HG03280 (cell line): ENCODE data around the gene SULT1C2.
"Not testable (repeated sequence)": the region's sequence is repeated elsewhere in the genome, so short reads cannot be mapped to it uniquely, and the experiment has no call there.

Source experiments
- ATAC-seq: cut with Tn5 transposase; IDR thresholded peaks from one replicate; pipeline ENCODE4 v1.9.1; 2021; ENCODE audit warnings: mild to moderate bottlenecking, moderate library complexity; ENCODE audit not compliant: unreplicated experiment

Gene SULT1C2

DNA sequence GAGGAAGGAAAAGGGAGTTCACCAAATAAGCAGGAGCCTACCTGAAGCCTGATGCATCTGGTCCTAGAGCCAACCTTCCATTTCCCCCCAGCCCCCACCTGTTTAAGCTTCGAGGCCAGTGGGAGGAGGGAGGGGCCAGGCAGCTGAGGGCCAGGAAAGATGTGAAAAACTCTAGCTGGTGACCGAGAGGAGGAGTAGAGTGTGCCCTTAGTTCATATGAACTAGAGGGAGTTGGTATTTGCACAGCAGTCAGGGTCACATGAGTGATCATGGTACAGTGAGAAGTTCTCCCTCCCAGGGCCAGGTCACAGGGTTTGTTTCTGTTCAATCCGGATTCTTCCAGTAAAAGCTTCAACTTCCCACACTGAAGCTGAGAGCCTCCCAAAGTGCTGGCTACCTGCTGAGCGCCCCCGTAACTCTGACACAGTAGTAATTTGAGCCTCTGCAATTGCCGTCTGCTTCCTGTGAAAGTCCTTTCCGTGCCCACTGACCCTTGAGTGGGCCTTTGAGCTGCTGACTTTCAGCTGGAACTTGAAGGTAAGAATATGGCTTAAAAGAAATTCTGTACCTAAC is at the start of gene SULT1C2:
Gene SULT1C2 (plus strand): TSS at position 362 of the 573 bp plus-strand sequence. CDS start 4,773 bp downstream, outside the sequence.
- ATAC-seq = no peak

DNA sequence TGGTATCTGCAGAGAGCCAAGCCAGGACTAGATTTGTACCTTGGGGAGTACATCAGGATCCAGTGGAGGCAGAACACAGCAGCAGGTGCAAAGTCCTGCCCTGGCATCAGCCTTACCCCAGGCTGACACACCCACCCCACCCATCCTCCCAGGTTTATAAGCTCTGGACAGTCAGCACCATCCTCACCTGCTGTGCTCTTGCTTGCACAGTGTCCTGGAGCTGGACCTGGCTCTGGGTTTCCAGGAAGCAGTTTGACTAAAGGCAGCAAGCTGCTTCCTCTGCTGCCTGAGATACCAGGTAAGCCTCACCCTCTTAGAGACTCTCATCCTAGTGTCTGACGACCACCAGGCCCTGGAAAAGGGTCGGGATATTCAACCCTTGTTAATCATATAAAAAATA is 48.9 kb upstream of the SULT1C2 start, which contains the start of gene SULT1C3:
Gene SULT1C3 (plus strand): TSS at position 183 of the 400 bp plus-strand sequence. CDS start 7,227 bp downstream, outside the sequence.
- no peak for ATAC-seq

DNA sequence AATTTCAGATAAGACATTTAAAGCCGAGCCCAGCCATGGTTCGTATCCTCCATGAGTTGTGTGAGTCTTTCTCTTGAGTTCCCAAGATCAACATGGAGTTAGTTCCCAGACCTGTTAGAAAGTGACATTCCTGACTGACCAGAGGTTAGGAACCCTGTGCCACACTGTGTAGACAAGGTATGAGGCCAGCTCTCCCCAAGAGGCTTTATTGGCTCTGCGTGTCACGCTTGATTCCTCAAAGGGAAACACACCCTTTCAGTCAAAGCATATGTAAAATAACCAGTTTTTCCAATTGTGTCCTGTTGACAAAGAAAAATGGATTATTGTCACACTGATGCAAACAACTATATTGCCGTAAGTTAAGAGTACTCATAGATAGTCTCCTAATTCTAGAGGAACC is 47.7 kb upstream of the SULT1C2 start:
- no peak for ATAC-seq

DNA sequence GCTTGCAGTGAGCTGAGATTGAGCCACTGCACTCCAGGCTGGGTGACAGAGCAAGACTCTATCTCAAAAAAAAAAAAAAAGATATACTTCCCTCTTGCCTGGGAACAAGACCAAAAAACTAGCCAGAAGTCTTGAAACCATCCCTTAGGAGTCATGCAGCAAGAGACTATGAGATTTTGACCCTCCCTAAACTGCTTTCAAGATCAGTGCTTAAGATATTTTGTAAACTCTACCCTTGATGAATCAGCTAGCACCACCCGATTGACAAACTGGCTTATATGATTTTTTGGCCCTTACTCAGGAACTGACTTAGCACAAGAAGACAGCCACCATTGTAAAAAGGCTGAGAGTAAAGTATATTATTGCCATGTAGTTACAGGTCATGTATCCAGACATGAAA is 45.1 kb upstream of the SULT1C2 start:
- no peak for ATAC-seq

DNA sequence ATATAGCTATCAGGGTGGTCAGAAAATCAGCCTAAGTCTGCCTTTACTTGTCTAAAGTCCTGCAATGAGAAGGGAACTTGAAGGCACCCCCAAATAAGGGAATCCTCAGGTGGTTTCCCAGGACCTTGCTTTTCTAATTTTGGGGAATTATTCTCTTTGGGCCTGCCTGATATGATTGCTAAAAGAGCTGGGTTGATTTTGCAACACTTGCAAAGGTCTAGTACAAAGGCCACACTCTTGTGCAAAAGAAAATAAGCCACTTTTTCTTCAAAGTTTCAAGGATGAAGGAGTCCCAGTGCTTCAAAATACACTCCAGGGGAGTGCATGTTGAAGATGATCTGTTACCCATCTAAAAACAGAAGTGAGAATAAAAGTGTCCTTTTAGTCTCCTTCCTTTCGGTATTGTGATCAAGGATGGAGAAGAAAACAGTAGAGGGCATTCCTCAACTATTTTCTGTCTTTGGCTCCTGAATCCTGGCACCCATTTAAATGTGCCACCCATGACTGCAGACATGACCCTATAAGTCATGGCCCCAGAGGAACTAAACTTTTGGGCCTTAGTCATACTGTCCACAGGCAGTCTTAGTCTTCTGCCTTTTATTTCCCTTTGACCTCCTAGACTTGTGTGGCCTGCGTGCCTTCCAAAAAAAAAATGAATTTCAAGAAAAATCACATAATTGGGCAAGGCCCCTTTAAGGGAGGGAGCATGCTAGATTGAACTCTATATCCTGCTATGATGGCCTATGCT is 43.9 kb upstream of the SULT1C2 start:
- no peak for ATAC-seq

DNA sequence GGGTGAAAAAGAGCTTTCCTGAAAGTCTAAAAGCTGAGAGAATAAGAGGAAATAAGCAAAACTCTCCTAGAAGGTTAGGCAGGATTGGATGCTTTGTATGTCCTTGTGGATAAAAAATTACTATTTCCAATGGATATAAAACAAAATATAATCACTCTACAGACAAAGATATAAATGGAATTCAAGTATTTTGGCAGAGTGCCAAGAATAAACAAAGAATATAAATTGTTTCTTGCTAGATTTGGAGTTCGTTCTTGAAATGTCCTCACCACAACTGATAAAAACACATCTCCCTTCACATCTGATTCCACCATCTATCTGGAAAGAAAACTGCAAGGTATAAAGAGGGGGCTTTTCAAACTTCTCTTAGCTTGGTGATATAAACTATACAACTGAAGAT is 35.6 kb upstream of the SULT1C2 start:
- no peak for ATAC-seq

DNA sequence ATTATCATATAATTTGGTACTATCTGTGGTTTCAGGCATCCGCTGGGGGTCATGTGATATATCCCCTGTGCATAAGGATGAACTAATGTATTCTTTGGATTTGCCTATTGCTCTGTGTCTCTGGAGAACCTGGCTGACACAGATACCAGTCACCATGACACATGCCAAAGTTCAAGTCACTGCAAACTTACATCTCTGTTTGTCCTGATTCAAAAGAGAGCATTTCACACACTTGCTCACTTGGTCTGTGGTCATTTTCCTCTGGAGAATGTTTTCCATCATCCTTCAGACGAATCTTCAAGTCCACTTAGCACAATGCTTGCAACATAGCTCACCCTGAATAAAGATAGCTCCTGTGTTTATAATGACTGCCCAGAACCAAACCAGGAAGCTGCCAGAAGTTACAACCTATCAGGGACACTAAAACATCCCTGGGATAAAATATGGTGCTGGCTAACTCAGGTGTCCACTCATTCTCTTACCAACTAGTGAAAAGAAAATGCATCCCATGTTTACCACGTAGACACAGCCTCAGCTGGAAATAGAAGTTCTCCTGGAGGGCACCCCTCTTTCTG is 30.9 kb upstream of the SULT1C2 start:
- no peak for ATAC-seq

DNA sequence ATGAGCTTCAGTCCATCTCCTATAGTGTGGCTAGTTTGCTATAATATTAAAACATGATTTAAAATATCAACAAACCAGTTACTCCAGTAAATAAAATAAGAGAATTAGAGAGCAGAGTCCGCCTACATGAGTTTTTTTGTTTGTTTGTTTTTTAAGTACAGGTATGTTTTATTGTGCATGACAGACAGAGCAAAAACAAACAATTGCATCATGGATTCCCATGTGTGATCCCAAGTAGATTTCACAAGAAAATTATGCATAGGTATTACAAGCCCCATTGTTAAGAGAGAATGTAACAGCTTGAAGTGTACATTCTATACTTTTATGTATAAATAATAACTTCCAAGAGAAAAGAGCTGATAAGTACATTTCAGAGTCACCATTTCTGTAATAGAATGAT is 27.9 kb upstream of the SULT1C2 start:
- no peak for ATAC-seq

DNA sequence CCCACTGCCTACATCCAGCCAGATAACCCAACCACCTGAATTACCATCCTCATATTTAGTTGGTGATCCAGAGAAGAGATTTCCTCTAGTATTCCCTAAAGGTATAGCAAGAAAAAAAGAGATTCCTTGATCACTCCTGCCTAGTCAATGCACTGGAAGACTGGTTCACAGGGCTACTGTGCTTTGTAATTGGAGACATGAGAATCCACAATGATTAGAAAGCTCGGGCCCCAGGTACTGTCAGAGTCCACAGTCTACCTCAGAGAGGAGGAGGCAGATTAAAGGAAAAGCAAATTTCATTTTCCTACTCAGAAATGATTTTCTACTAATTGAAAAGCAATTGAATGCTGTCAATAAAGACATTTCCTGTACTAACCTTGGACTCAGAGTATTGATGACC is 26.7 kb upstream of the SULT1C2 start:
- no peak for ATAC-seq

DNA sequence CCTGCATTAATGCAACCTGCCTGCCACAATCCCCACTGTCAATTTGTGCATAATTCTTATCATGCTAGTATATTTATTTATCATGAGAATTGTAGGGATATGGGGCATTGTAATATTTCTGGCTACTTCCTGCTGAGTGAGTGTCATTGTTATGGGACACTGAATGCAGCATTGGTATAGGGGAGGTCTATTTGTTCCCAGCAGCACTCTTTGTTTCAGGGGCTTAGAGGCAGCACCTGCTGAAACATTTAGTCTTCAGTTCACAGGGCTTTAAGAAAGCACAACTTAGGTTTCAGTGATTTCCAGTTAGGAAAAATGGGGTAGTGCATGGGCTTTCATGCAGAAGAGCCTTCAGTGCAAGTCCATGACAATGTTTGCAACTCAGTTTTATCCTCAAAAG is 25.3 kb upstream of the SULT1C2 start:
- no peak for ATAC-seq

DNA sequence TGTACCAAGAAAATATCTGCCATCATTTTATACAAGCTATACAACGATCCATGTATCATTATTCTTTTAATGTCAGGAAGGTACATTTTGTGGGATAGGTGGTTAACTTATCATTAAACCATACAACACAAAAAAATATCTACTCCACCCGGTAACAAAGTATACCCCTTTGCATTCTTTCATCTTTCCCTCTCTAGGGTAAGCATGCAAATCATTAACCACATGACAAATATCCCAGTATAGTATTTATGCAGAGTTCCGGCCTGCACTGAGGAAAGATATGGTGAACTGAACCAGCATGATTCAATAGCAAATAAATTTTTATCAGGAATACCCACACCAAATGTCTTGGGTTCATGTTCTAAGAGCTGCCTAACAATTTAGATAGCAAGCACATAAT is 22.5 kb upstream of the SULT1C2 start:
- ATAC-seq = no peak

DNA sequence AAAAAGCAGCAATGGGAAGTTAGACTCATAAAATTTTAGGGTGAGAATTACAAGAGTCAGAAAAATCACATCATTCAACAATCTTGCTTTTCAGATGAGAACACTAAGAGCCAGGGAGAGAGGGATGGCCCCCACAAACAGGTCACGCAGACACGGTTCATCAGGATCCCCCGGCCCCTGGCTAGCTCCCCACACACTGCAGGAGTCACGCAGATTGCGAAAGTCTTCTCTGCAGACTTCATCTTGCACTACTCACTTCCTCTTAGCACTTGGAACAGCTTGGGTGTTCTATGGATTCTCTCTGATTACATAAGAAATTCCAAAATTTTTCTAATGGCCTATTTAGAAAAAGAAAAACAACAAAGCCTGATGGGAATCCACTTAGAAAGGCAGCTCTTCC is 21.6 kb upstream of the SULT1C2 start:
- ATAC-seq = no peak

DNA sequence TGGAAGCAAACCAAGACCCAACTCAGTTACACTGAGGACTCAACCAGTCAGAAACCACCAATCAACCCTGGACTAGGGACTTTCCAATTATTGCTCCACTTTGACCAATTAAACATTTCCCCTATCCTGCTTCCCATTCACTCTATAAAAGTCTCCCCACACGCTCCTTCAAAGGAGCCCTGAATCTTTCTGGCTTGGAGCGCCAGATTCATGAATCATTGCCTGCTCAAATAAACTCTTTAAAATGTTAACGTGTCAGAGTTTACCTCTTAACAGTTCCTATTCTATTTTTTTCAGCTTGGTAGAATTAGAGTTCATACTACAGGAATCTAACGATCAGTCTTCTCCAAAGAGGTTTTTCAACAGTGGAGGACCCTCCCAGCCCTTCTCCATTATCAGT is 20.7 kb upstream of the SULT1C2 start:
- no peak for ATAC-seq

DNA sequence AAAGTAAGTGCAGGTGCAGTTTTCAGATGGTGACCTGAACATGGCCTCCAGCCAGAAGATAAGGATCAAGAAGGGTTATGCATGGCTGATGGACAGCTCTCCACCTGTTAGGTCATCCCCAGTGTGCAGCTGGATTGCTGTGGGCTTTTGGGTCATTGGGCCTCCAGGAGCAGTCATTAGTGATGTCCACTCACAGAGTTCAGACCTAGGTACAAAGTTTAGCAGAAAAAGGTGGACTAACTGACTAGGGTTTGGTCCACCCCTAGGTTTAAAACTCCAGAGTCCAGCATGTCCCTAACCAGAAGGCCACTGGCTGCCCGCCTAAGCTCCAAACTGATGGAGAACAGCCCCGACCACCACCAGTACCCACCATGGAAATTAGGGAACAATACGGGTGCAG is 18.3 kb upstream of the SULT1C2 start:
- no peak for ATAC-seq

DNA sequence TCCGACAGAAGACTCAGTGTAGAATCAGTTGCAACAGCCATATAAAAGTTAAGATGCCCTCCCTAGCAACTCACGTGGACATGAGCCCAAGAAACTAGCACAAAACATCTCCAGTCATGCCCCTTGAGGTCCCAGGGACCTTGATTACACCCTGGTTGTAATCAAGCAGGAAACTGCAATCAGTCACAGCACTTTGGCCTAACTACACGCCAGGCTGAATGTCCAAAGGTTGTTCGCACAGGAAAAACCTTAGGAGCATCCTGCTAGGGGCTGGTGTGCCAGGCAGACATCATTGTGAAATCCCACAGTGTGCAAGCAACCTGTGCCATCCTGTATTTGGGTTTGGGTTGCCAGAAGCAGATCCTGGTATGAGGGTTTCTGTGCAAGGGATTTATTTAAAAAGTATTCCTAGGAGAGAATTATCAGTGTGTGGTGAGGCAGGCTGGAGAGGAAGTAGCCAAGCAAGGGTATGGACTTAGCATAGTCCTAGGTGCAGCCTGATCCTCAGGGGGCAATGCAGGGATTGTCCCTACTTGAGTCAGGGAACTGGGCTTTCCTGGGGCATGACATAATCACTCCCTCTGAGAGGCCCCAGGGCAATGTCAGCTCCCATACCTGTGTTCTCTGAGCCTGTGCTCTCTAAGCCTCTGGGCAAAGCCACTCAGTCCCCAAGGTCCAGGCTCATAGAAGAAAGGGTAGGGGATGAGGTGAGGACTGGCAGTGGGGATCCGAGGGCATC is 17.8 kb upstream of the SULT1C2 start:
- ATAC-seq = no peak

DNA sequence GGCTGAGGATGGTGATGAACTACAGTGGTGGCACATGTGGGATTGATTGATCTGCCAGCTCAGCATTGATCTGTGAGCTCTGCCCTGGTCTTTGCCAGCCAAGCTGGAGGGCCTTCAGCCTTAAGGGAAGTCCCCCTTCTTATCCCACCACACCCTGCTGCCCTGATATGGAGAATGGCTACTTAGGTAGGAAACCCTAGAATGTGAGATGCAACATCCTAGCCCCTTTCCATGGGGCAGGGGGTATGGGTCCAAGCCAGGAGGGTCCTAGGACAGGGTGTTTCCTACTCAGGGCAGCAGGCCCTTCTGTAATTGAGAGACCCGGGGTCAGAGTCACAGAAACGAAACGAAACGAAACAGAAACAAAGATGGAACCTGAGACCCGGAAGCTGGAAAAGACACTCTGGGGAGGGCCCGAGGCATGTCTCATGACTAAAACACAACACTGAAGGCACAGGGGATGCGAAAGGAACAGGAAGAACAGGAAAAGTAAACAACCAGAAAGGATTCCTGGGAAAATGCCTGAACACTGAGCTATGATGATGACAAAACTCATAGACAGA is 16.9 kb upstream of the SULT1C2 start:
- no peak for ATAC-seq

DNA sequence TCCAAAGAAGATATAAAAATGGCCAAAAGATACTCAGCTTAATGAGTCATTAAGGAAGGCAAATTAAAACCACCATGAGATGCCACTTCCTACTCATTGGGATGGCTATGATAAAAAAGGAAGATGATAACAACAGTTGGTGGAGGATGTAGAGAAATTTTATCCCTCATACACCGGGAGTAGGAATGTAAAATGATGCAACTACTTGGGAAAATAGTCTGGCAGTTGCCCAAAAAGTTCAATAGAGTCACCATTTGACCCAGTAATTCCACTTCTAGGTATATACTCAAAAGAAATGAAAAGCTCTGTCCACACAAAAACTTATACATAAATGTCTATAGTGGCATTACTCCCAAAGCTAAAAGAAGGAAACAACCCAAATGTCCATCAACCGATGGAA is 10.1 kb upstream of the SULT1C2 start:
- no peak for ATAC-seq

DNA sequence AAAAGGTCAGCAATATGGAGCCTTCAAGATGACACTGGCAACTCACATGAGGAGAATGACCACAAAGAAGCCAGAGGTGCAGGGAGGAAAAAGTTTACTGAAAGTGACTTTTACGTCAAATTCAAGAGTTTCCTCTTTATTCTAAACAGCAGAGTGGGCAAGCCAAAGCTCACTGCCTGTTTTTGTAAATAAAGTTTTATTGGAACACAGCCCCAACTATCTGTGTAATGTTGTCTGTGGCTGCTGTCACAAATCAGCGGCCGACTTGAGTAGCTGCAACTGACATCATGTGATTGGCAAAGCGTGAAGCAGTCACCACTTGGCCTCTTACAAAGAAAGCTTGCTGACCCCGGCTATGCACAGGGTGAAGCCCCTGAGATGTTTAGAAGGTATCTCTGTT is 9.2 kb upstream of the SULT1C2 start:
- ATAC-seq = no peak

DNA sequence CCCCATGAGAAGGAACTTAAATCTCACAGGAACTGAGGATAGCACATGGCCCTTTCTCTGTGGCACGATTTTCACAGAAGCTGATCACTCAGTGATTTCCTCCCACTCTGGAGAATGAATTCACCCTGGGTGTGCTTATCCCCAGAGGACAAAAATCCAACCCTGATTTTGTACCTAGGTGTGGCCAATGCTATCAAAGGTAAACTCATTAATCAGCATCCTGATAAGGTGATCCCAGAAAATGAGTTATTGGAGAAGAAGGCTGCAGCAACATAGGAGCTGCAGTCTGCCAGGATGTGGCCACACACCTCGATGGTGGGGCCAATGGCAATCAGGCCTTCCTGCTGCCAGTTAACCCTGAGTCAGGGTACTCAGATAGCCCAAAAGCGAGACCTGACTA is 8.2 kb upstream of the SULT1C2 start:
- ATAC-seq = no peak

DNA sequence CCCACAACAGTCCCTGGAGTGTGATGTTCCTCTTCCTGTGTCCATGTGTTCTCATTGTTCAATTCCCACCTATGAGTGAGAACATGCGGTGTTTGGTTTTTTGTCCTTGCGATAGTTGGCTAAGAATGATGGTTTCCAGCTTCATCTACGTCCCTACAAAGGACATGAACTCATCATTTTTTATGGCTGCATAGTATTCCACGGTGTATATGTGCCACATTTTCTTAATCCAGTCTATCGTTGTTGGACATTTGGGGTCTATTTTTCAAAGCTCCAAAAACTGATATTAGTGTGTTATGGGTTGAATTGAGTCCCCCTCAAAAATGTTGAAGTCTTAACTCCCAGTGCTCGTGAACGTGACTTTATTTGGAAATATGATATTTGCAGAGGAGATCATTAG is 4.1 kb upstream of the SULT1C2 start:
- ATAC-seq = not testable (repeated sequence)

DNA sequence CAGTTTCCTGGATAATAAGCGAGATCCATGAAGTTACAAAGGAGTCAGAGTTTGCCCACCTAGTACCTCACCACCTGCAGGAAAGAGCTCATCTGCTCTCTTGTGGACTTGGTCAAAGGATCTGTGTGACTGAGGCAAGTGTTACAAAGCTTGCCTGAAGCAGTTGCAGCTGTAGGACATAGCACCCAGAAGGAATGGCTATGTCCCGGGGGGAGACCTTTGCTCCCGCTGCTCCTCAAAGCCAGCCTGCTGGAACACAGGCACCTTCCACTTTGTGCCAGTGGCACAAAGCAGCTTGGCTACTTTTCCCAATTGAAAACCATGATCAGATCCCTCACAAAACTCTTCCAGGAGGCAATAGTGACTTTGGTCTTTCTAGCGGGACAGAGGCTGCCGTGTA is 3.1 kb upstream of the SULT1C2 start:
- no peak for ATAC-seq
